ENCODE measurements around the gene WRAP53. TPM values are rescaled to one million over a fixed set of nuclear protein-coding genes. Genes with fewer than 3 reads are reported as not detected.

WRAP53 gene
- polyA plus RNA-seq (2012; rRNA removed) = 6.6 and 8.6 TPM in 2 replicates
- polyA plus RNA-seq (2012; cell fraction: cytosol; rRNA removed) = 3.4 and 4.4 TPM in 2 replicates
- 13.1 and 15.7 TPM in 2 replicates for polyA plus RNA-seq (2012; cell fraction: nucleus; rRNA removed)

GRCh38 chr17:7687908-7688807 lies at the start of gene WRAP53:
TSS of gene WRAP53 (plus strand) at chr17:7688477. CDS start at chr17:7688649, 172 bp downstream.
- Histone ChIP-seq H2AFZ (ENCODE audit: low read depth) (peak within 1 kb of the TSS; percentile 94), H3K9me3 (no peaks in the 10 kb centered on the region), H3F3A (replicated peaks; ENCODE audit: insufficient read depth) (peaks cover 27% of the 10 kb centered on the region), H3K79me2 (ENCODE audit: insufficient read depth) (peaks cover 65% of the 10 kb centered on the region), H3K27ac (ENCODE audit: low read depth in 2 of 2, low read length in 1 of 2) (peak within 1 kb of the TSS; percentile 97 to 98), H3K4me1 (ENCODE audit: control insufficient read depth in 1 of 2, insufficient read depth in 2 of 2, low read depth in 1 of 2, low read length in 1 of 2) (peaks cover 12 to 17% of the 10 kb centered on the region in 2 experiments; a peak in 3 of 4 replicates), H4K20me1 (ENCODE audit: insufficient read depth) (no peaks in the 10 kb centered on the region), H3K27me3 (ENCODE audit: insufficient read depth) (no peaks in the 10 kb centered on the region), H3K9me2 (no peaks in the 10 kb centered on the region), H3K4me2 (peak within 1 kb of the TSS; percentile 98), H3K9ac (peak within 1 kb of the TSS; percentile 99), H3K4me3 (ENCODE audit: low read depth in 2 of 2, low read length in 1 of 2) (peak within 1 kb of the TSS; percentile 80 to 91), H3K36me3 (replicated peaks in 1 of 2; ENCODE audit: control insufficient read depth in 1 of 2, insufficient read depth in 2 of 2, low read length in 1 of 2) (peaks cover 2 to 9% of the 10 kb centered on the region in 2 experiments)
- DNase-seq = peak; percentile 90
- 2% methylated on average over 16 of the region's 51 CpGs for WGBS (ENCODE audit: low lambda C conversion rate)
- ChIA-PET POLR2A (interaction anchor here (0.7 to 4.5 kb wide), 20 partner anchors 16 to 359 kb away, joined by 3 to 53 read pairs (median 9); partner anchors contain the start of genes ATP1B2, CYB5D1, EFNB3 and FXR2), CTCF (interaction anchor here (0.6 to 7.4 kb wide), 52 partner anchors 9 to 392 kb away, joined by 3 to 166 read pairs (median 5); partner anchors contain the start of genes ATP1B2, CD68, CHD3 and DNAH2)
- TF ChIP-seq, protein P1, sequence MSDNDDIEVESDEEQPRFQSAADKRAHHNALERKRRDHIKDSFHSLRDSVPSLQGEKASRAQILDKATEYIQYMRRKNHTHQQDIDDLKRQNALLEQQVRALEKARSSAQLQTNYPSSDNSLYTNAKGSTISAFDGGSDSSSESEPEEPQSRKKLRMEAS (IDR thresholded peaks at IDR 0.05; ENCODE audit: low read depth) = no peak; the same call in 1 of the 2 replicates
- TF ChIP-seq GABPA (IDR thresholded peaks at IDR 0.05; ENCODE audit: low read depth) = peak; percentile 69
- peak; percentile 97 for TF ChIP-seq ZBTB33 (IDR thresholded peaks at IDR 0.05; ENCODE audit: borderline replicate concordance, low read depth)
- TF ChIP-seq CHD2 (IDR thresholded peaks at IDR 0.05; ENCODE audit: low read length, partially characterized antibody) = peak; percentile 98
- peak; percentile 77 for TF ChIP-seq SMC3 (IDR thresholded peaks at IDR 0.05; ENCODE audit: low read depth, low read length)
- TF ChIP-seq CTCF (IDR thresholded peaks at IDR 0.05) = peak; percentile 99
- peak; percentile 42; the same call in 1 of the 2 replicates for TF ChIP-seq TCF12 (IDR thresholded peaks at IDR 0.05)
- no peak for TF ChIP-seq YY1 (IDR thresholded peaks at IDR 0.05; ENCODE audit: low read depth)
- TF ChIP-seq, protein P2, sequence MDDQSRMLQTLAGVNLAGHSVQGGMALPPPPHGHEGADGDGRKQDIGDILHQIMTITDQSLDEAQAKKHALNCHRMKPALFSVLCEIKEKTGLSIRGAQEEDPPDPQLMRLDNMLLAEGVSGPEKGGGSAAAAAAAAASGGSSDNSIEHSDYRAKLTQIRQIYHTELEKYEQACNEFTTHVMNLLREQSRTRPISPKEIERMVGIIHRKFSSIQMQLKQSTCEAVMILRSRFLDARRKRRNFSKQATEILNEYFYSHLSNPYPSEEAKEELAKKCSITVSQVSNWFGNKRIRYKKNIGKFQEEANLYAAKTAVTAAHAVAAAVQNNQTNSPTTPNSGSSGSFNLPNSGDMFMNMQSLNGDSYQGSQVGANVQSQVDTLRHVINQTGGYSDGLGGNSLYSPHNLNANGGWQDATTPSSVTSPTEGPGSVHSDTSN (IDR thresholded peaks at IDR 0.05) = 0 out of 2 replicates have a peak, but pooled peaks have one; percentile 9
- TF ChIP-seq TAF1 (IDR thresholded peaks at IDR 0.05; ENCODE audit: borderline replicate concordance, low read depth, low read length) = peak; percentile 40; the same call in 1 of the 2 replicates
- peak; percentile 66; the same call in 1 of the 2 replicates for TF ChIP-seq MXI1 (IDR thresholded peaks at IDR 0.05; ENCODE audit: low read depth, low read length)
- peak; percentile 35; the same call in 1 of the 2 replicates for TF ChIP-seq RCOR1 (IDR thresholded peaks at IDR 0.05; ENCODE audit: low read length)
- TF ChIP-seq SIN3A (IDR thresholded peaks at IDR 0.05; ENCODE audit: borderline replicate concordance, low read depth, low read length) = peak; percentile 78; the same call in 1 of the 2 replicates
- no peak for TF ChIP-seq NRF1 (IDR thresholded peaks at IDR 0.05; ENCODE audit: low read depth, low read length)
- TF ChIP-seq EP300 (IDR thresholded peaks at IDR 0.05; ENCODE audit: borderline replicate concordance in 1 of 2, low read depth in 1 of 2, low read length in 1 of 2) = 0 out of 4 replicates have a peak, but pooled peaks of 1 of the 2 experiments have one; percentile 11
- TF ChIP-seq, protein P3, sequence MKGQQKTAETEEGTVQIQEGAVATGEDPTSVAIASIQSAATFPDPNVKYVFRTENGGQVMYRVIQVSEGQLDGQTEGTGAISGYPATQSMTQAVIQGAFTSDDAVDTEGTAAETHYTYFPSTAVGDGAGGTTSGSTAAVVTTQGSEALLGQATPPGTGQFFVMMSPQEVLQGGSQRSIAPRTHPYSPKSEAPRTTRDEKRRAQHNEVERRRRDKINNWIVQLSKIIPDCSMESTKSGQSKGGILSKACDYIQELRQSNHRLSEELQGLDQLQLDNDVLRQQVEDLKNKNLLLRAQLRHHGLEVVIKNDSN (IDR thresholded peaks at IDR 0.05; ENCODE audit: borderline replicate concordance, low read depth) = peak; percentile 22; the same call in 1 of the 2 replicates
- peak; percentile 79 for TF ChIP-seq RAD21 (IDR thresholded peaks at IDR 0.05; ENCODE audit: low read length)
- TF ChIP-seq POLR2AphosphoS5 (IDR thresholded peaks at IDR 0.05; ENCODE audit: low read depth, low read length) = peak; percentile 79
- no peak for TF ChIP-seq USF2 (IDR thresholded peaks at IDR 0.05; ENCODE audit: borderline replicate concordance, low read depth, low read length)
- TF ChIP-seq FOSL2 (IDR thresholded peaks at IDR 0.05; ENCODE audit: borderline replicate concordance, low read depth) = no peak; the same call in 1 of the 2 replicates
- TF ChIP-seq ELF1 (IDR thresholded peaks at IDR 0.05) = peak; percentile 81
- 0 out of 2 replicates have a peak, but pooled peaks have one; percentile 24 for TF ChIP-seq FOXJ3 (CRISPR knock-in tag; IDR thresholded peaks at IDR 0.05)
- no peak for TF ChIP-seq RXRA (IDR thresholded peaks at IDR 0.05; ENCODE audit: borderline replicate concordance, low read depth)
